GM12875 (cell line): ENCODE results near the gene RBM23.
"Not testable (repeated sequence)": the region's sequence is repeated elsewhere in the genome, so short reads cannot be mapped to it uniquely, and the experiment has no call there.

Experiments used
- H3K4me3 ChIP-seq: one replicate; pipeline ENCODE4 v1.5.1; 2011; ENCODE audit warnings: low read depth, low read length, control low read depth
- CTCF ChIP-seq: IDR thresholded peaks from 2 replicates; pipeline ENCODE4 v1.5.1; 2011; ENCODE audit warnings: low read depth, mild to moderate bottlenecking, control low read depth, inconsistent platforms, low read length, moderate library complexity, borderline replicate concordance; ENCODE audit not compliant: insufficient read depth

Gene RBM23

GRCh38 chr14:22856428-22856827 is 62.5 kb downstream of the RBM23 start:
- no peak for TF ChIP-seq CTCF

GRCh38 chr14:22854963-22855724 is 63.8 kb downstream of the RBM23 start:
- H3K4me3 ChIP-seq, result no peak overlapping the region
- TF ChIP-seq CTCF, result no peak

More at GRCh38 chr14:22856428-22856827, 62.5 kb downstream of the RBM23 start:
- H3K4me3 ChIP-seq, result no peak overlapping the region

- not testable (repeated sequence) for H3K4me3 ChIP-seq
Observed at GRCh38 chr14:22854296-22854695, 64.7 kb downstream of the RBM23 start.

GRCh38 chr14:22852940-22853767 is 65.8 kb downstream of the RBM23 start:
- peak overlapping the region; percentile 11 for H3K4me3 ChIP-seq
- peak; percentile 88 for TF ChIP-seq CTCF

- H3K4me3 ChIP-seq, result no peak overlapping the region
- TF ChIP-seq CTCF, result no peak
Observed at GRCh38 chr14:22852599-22852939, 66.4 kb downstream of the RBM23 start.

GRCh38 chr14:22852178-22852577 is 66.8 kb downstream of the RBM23 start:
- H3K4me3 ChIP-seq, result not testable (repeated sequence)

- no peak overlapping the region for H3K4me3 ChIP-seq
- TF ChIP-seq CTCF, result no peak
Observed at GRCh38 chr14:22850944-22851764, 67.8 kb downstream of the RBM23 start.

- H3K4me3 ChIP-seq, result no peak overlapping the region
- no peak for TF ChIP-seq CTCF
Observed at GRCh38 chr14:22849212-22849819, 69.6 kb downstream of the RBM23 start.
